HepG2 (cell line): Measurements from ENCODE around the gene CDT1. TPM values are rescaled to one million over a fixed set of nuclear protein-coding genes. Genes with fewer than 3 reads are reported as not detected.

ENCODE experiments used
- CC2D1A ChIP-seq: sonication (generic); formaldehyde crosslinking; IDR thresholded peaks from 2 replicates; pipeline ENCODE4 v1.8.1; 2023; ENCODE audit warnings: mild to moderate bottlenecking, missing genetic modification reagents
- MBD4 ChIP-seq: IDR thresholded peaks from 2 replicates; pipeline ENCODE4 v1.6.1; 2012; ENCODE audit warnings: low read length, inconsistent platforms, borderline replicate concordance
- NFE2L1 ChIP-seq: sonication (generic); formaldehyde crosslinking; IDR thresholded peaks from 2 replicates; pipeline ENCODE4 v1.4.0; 2020; ENCODE audit warnings: missing genetic modification reagents, mild to moderate bottlenecking, borderline replicate concordance
- NFE2L2 ChIP-seq: fragments of 150-350 bp; IDR thresholded peaks from 2 replicates; pipeline ENCODE4 v1.6.1; 2014; ENCODE audit warnings: low read length
- PHF8 ChIP-seq: sonication (generic); formaldehyde crosslinking; IDR thresholded peaks from 2 replicates; pipeline ENCODE4 v1.5.0; 2020; ENCODE audit warnings: missing genetic modification reagents
- RAD51 ChIP-seq: fragments of 450-650 bp; IDR thresholded peaks from 2 replicates; pipeline ENCODE4 v1.6.1; 2016; ENCODE audit warnings: borderline replicate concordance
- RARA ChIP-seq: IDR thresholded peaks from 2 replicates; pipeline ENCODE4 v1.6.1; 2016; ENCODE audit warnings: missing genetic modification reagents, missing compliant biosample characterization
- SP4 ChIP-seq: sonication (generic); formaldehyde crosslinking; IDR thresholded peaks from 2 replicates; pipeline ENCODE4 v1.8.1; 2023; ENCODE audit warnings: mild to moderate bottlenecking, missing genetic modification reagents
- SYNCRIP ChIP-seq: fragments of 200-400 bp; formaldehyde crosslinking; IDR thresholded peaks from 2 replicates; pipeline ENCODE4 v1.6.1; 2018; ENCODE audit warnings: mild to moderate bottlenecking, low read depth, low read length; ENCODE audit not compliant: insufficient read depth
- TSC22D2 ChIP-seq: sonication (generic); formaldehyde crosslinking; IDR thresholded peaks from 2 replicates; pipeline ENCODE4 v1.5.1; 2020; ENCODE audit warnings: missing genetic modification reagents, mild to moderate bottlenecking, borderline replicate concordance
- ZNF138 ChIP-seq: sonication (generic); formaldehyde crosslinking; IDR thresholded peaks from 2 replicates; pipeline ENCODE4 v1.5.0; 2020; ENCODE audit warnings: mild to moderate bottlenecking, low read depth, missing genetic modification reagents
- ZNF224 ChIP-seq: sonication (generic); formaldehyde crosslinking; IDR thresholded peaks from 2 replicates; pipeline ENCODE4 v1.5.0; 2020; ENCODE audit warnings: mild to moderate bottlenecking, missing genetic modification reagents
- ZNF317 ChIP-seq: sonication (generic); formaldehyde crosslinking; IDR thresholded peaks from 2 replicates; pipeline ENCODE4 v1.5.0; 2020; ENCODE audit warnings: mild to moderate bottlenecking, missing genetic modification reagents
- ZNF354B ChIP-seq: sonication (generic); formaldehyde crosslinking; IDR thresholded peaks from 2 replicates; pipeline ENCODE4 v1.8.0; 2022; ENCODE audit warnings: mild to moderate bottlenecking, missing genetic modification reagents
- ZNF558 ChIP-seq: sonication (generic); formaldehyde crosslinking; IDR thresholded peaks from 2 replicates; pipeline ENCODE4 v1.9.0; 2022; ENCODE audit warnings: mild to moderate bottlenecking, missing genetic modification reagents, borderline replicate concordance
- polyA plus RNA-seq, 8 experiments: library from polyadenylated mRNA; depleted of rRNA in 3 of 8; stranded (reverse) in 7 of 8; unstranded in 1 of 8; fragments of >200 nt; fragmentation: Illumina TruSeq in 4 of 8; extraction: Trizol in 4 of 8; gene quantifications; 2 replicates each; pipeline versions ENCODE4 v1.2.1 to v1.2.3, GENCODE V29; 2011 to 2016; ENCODE audit warnings: low read depth in 4 of 8, missing spikeins in 1 of 8, mixed read lengths in 1 of 8; ENCODE audit not compliant: insufficient read depth in 1 of 8
- total RNA-seq, 5 experiments: library from RNA; depleted of rRNA; stranded (reverse); fragments of >200 nt; fragmentation: Illumina TruSeq; extraction: Trizol; gene quantifications; 2 replicates each; pipeline ENCODE4 v1.2.3, GENCODE V29; 2016; ENCODE audit warnings: low read depth in 1 of 5
- TF ChIP-seq, protein P1 (sequence below): sonication (generic); formaldehyde crosslinking; IDR thresholded peaks from 2 replicates; pipeline ENCODE4 v1.4.0; 2020; ENCODE audit warnings: missing genetic modification reagents
- TF ChIP-seq, protein P2 (sequence below): IDR thresholded peaks from 2 replicates; pipeline ENCODE4 v1.6.1; 2016; ENCODE audit warnings: missing genetic modification reagents, missing compliant biosample characterization
- TF ChIP-seq, protein P3 (sequence below): sonication (generic); formaldehyde crosslinking; IDR thresholded peaks from 2 replicates; pipeline ENCODE4 v1.4.0; 2020; ENCODE audit warnings: missing genetic modification reagents, mild to moderate bottlenecking, borderline replicate concordance
- TF ChIP-seq, protein P4 (sequence below): sonication (generic); formaldehyde crosslinking; IDR thresholded peaks from 2 replicates; pipeline ENCODE4 v1.5.1; 2020; ENCODE audit warnings: mild to moderate bottlenecking, moderate library complexity, missing genetic modification reagents

Gene CDT1
- total and polyA plus RNA-seq, 2 of the 13 experiments (the other 11 are each of a cell fraction or from before 2014, with no cell fraction given): 23.1 to 23.8 TPM

DNA sequence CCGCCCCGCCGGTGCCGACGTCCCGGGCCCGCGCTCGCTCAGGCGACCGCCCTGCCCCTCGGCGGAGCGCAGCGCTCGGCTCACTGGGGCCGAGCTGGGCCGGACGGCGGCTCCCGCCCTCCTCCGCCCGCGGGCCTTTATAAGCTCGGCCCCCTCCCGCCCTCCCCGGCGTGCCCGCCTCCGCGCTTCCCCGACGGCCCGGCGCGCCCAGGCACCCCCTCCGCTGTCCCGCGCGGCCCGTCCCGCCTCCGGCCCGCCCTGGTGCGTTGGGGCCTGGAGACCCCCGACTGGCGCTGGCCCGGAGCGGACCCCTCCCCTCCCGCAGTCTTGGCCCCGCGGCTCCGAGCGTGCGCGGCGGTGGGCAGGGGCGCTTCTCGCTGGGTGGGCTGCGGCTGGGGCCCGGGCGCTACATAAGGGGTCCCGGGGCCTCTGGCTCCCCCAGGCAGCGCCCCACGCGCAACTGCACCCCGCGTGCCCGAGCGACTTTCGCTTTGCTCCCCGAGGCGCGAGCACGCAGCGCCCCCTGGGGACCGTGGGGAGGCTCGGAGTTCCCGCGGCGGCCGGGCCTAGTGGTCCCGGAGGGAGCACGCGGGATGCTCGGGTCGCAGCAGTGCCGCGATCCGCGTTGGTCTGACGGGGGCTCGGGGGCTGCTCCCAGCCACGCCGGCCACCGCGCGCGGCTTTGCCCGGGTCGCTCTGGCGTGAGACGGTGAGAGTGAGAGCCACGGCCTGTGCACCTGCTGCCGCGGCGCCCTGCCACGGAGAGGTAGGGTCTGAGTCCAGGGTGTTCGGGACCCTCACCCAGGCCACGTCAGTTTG is 18.3 kb upstream of the CDT1 start, which contains the start of gene PIEZO1 (continued):
- peak; percentile 46; the same call in 1 of the 2 replicates for TF ChIP-seq RARA (CRISPR knock-in tag)
- peak; percentile 64; the same call in 1 of the 2 replicates for TF ChIP-seq ZNF138 (CRISPR knock-in tag)
- no peak for TF ChIP-seq ZNF354B (CRISPR knock-in tag)
- TF ChIP-seq NFE2L2: no peak
- no peak for TF ChIP-seq RAD51
- TF ChIP-seq, protein P1, sequence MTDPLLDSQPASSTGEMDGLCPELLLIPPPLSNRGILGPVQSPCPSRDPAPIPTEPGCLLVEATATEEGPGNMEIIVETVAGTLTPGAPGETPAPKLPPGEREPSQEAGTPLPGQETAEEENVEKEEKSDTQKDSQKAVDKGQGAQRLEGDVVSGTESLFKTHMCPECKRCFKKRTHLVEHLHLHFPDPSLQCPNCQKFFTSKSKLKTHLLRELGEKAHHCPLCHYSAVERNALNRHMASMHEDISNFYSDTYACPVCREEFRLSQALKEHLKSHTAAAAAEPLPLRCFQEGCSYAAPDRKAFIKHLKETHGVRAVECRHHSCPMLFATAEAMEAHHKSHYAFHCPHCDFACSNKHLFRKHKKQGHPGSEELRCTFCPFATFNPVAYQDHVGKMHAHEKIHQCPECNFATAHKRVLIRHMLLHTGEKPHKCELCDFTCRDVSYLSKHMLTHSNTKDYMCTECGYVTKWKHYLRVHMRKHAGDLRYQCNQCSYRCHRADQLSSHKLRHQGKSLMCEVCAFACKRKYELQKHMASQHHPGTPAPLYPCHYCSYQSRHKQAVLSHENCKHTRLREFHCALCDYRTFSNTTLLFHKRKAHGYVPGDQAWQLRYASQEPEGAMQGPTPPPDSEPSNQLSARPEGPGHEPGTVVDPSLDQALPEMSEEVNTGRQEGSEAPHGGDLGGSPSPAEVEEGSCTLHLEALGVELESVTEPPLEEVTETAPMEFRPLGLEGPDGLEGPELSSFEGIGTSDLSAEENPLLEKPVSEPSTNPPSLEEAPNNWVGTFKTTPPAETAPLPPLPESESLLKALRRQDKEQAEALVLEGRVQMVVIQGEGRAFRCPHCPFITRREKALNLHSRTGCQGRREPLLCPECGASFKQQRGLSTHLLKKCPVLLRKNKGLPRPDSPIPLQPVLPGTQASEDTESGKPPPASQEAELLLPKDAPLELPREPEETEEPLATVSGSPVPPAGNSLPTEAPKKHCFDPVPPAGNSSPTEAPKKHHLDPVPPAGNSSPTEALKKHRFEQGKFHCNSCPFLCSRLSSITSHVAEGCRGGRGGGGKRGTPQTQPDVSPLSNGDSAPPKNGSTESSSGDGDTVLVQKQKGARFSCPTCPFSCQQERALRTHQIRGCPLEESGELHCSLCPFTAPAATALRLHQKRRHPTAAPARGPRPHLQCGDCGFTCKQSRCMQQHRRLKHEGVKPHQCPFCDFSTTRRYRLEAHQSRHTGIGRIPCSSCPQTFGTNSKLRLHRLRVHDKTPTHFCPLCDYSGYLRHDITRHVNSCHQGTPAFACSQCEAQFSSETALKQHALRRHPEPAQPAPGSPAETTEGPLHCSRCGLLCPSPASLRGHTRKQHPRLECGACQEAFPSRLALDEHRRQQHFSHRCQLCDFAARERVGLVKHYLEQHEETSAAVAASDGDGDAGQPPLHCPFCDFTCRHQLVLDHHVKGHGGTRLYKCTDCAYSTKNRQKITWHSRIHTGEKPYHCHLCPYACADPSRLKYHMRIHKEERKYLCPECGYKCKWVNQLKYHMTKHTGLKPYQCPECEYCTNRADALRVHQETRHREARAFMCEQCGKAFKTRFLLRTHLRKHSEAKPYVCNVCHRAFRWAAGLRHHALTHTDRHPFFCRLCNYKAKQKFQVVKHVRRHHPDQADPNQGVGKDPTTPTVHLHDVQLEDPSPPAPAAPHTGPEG: no peak
- no peak for TF ChIP-seq ZNF317 (CRISPR knock-in tag)
- TF ChIP-seq, protein P2, sequence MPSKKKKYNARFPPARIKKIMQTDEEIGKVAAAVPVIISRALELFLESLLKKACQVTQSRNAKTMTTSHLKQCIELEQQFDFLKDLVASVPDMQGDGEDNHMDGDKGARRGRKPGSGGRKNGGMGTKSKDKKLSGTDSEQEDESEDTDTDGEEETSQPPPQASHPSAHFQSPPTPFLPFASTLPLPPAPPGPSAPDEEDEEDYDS: no peak; the same call in 1 of the 2 replicates
- no peak; the same call in 1 of the 2 replicates for TF ChIP-seq NFE2L1 (CRISPR knock-in tag)
- TF ChIP-seq ZNF224 (CRISPR knock-in tag): no peak
- peak; percentile 68 for TF ChIP-seq PHF8 (CRISPR knock-in tag)
- TF ChIP-seq, protein P3, sequence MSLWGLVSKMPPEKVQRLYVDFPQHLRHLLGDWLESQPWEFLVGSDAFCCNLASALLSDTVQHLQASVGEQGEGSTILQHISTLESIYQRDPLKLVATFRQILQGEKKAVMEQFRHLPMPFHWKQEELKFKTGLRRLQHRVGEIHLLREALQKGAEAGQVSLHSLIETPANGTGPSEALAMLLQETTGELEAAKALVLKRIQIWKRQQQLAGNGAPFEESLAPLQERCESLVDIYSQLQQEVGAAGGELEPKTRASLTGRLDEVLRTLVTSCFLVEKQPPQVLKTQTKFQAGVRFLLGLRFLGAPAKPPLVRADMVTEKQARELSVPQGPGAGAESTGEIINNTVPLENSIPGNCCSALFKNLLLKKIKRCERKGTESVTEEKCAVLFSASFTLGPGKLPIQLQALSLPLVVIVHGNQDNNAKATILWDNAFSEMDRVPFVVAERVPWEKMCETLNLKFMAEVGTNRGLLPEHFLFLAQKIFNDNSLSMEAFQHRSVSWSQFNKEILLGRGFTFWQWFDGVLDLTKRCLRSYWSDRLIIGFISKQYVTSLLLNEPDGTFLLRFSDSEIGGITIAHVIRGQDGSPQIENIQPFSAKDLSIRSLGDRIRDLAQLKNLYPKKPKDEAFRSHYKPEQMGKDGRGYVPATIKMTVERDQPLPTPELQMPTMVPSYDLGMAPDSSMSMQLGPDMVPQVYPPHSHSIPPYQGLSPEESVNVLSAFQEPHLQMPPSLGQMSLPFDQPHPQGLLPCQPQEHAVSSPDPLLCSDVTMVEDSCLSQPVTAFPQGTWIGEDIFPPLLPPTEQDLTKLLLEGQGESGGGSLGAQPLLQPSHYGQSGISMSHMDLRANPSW (CRISPR knock-in tag): no peak; the same call in 1 of the 2 replicates
- no peak for TF ChIP-seq MBD4
- TF ChIP-seq SYNCRIP: no peak
- TF ChIP-seq, protein P4, sequence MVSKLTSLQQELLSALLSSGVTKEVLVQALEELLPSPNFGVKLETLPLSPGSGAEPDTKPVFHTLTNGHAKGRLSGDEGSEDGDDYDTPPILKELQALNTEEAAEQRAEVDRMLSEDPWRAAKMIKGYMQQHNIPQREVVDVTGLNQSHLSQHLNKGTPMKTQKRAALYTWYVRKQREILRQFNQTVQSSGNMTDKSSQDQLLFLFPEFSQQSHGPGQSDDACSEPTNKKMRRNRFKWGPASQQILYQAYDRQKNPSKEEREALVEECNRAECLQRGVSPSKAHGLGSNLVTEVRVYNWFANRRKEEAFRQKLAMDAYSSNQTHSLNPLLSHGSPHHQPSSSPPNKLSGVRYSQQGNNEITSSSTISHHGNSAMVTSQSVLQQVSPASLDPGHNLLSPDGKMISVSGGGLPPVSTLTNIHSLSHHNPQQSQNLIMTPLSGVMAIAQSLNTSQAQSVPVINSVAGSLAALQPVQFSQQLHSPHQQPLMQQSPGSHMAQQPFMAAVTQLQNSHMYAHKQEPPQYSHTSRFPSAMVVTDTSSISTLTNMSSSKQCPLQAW (CRISPR knock-in tag): no peak
- TF ChIP-seq ZNF558: no peak; the same call in 1 of the 2 replicates
- TF ChIP-seq SP4 (CRISPR knock-in tag): peak; percentile 16; the same call in 1 of the 2 replicates
- TF ChIP-seq CC2D1A: no peak
- TF ChIP-seq TSC22D2 (CRISPR knock-in tag): peak; percentile 65; the same call in 1 of the 2 replicates
